Retina (tissue), 1 donor: ENCODE data around the gene DNER.
A peak's percentile ranks its signal among the peaks of the same experiment; 100 is the strongest.
"Not testable (repeated sequence)": the region's sequence is repeated elsewhere in the genome, so short reads cannot be mapped to it uniquely, and the experiment has no call there.

Experiments
- DNase-seq: peaks from one replicate; pipeline ENCODE4 v3.0.0-alpha.2; 2016

Gene DNER

GRCh38 chr2:229715895-229716507 lies 1.6 kb upstream of the DNER start:
- peak; percentile 70 for DNase-seq

- peak; percentile 93 for DNase-seq
These were observed 584 bp upstream of the DNER start for GRCh38 chr2:229714736-229715541.

DNA sequence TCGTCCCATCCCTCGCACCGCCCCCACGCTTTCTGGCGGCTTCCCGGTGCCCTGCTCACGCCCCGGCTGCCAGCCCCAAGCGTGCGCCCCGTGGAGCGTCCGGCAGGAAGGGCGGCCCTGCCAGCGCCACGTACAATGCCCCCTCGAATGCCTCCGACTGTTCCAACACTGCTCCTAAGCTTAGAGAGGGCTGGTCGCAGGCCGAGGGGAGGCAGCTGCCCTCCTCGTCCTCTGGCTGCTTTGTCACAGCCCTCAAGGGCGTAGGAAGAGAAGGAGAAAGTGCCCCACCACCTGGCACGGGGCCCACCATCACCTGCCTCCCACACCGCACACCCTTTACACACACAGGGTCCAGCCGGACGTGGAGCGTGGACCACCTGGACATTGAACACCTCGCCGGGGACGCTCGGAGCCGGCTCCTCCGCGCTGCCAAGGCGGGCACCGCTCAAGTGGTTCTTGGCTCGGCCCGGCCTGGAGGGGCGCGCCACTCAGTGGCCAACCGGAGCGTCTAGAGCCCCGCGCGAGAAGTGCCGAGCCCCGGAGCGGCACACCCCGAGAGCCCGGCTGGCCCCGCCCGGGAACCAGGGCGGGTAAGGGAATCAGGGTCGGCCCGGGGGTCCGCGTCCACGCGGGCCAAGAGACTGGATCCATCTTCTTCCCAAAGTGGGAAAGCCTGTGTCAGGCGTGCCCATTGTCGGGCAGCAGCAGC lies 830 bp downstream of the DNER start:
- peak; percentile 93 for DNase-seq

GRCh38 chr2:229712136-229712535 lies 2.2 kb downstream of the DNER start:
- DNase-seq = no peak

GRCh38 chr2:229708335-229708734 lies 6.0 kb downstream of the DNER start:
- no peak for DNase-seq

DNA sequence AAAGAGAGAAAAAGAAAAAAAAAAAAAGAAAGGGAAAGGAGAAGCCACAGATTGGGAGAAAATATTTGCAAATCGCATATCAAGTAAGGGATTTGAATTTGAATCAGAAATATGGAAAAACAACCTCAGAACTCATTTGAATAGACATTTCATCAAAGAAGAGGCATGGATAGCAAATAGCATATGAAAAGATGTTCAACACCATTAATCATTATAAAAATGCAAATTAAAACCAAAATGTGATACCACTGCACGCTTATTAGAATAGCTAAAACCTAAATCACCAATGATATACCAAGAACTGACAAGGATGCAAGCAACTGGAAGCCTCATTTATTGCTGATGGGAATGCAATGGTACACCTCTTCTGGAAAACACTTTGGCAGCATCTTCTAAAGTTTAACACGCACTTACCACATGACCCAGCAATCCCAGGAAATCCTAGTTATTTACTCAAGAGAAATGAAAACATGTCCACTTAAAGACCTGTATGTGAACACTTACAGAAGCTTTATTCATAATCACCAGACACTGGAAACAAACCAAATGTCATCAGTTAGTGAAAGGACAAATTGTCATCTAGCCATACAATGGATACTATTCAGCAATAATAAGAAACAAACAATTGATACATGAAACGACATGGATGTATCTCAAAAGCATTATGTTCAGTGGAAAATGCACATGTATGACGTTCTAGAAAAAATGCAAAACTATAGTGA lies 10.3 kb downstream of the DNER start:
- DNase-seq = no peak

DNA sequence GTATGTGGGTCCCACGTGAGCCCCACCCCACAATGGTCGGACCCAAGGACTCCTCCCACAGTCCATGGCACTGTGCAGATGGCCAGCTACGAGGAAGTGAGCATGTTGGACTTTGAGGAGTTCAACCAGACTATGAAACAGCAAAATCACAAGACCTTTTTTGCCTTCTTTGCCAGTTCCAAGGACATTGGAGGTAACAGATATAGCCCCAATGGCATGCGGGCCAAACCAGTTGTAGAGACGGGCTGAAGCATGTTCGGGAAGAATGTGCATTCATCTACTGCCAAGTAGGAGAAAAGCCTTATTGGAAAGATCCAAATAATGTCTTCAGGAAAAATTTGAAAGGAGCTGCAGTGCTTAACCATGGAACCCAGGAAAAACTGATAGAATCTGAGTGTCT lies 12.6 kb downstream of the DNER start:
- DNase-seq = no peak

- DNase-seq = no peak
These were observed 13.3 kb downstream of the DNER start for GRCh38 chr2:229701062-229701461.

DNA sequence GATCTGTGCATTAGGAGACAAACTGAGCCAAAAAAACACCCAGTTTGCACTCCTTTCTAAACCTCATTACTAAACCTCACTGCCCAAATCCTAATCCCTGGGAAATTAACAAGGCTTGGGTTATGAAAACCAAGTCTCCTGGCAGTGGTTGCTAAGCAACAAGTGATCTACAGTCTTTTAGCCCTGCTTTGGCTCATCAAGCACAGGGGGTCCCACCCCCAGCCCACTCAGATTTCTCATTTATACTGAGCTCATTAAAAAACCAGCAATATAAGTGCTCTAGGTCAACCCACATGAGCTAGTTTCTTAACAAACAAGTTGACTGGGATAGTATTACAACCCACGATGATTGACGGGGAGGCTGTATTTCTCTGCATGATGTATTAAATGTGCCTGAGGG lies 18.4 kb downstream of the DNER start:
- peak; percentile 38 for DNase-seq

DNA sequence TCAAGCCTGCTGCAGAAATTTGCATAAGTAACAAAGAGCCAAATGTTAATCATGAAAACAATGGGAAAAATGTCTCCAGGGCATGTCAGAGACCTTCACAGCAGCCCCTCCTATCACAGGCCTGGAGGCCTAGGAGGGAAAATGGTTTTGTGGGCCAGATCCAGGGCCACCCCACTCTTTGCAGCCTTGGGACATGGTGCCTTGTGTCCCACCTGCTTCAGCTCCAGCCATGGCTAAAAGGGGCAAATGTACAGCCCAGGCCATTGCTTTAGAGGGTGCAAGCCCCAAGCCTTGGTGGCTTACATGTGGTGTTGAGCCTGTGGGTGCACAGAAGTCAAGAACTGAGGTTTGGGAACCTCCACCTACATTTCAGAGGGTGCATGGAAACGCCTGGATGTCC lies 20.5 kb downstream of the DNER start:
- not testable (repeated sequence) for DNase-seq

DNA sequence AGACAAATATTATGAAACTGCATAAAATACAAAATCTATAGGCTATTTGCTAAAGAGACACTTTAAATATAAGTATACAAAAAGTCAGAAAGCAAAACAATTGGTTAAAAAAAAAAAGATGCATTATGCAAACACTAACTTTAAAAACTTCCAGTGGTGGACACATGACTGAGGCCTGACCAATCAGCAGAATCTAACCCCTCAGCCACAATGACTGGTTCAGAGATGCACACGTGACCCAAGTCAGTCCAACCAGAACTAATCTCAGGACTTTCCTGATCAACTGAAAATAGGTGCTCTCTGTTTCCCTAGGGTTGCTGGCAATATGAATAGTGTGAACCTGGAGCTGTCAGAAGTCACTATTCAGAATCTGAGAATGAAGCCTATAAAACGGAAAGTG lies 22.7 kb downstream of the DNER start:
- DNase-seq = no peak

DNA sequence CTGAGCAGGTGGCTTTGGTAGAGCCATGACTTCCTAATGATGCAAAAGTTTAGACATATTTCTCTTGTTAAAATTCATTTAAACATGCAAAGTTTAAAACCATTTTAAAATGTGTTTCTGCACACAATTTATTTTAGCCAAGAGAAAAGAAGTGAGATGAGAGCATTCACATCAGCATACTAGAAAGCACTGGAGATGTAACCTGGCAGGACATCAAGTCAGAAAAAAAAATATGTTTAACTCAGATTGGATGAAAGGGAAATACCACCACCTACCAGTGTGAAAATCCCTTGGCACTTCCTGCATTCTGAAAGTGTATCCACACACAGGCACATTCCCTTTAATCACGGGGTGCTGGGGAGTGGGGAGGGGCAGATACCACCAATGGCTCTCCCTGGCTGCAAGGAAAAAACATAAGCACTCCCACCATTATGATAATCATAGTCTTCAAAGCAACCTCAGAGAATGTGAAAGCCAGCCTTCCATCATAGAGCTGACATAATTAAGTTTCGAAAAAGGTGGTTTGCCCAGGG lies 25.0 kb downstream of the DNER start:
- no peak for DNase-seq

DNA sequence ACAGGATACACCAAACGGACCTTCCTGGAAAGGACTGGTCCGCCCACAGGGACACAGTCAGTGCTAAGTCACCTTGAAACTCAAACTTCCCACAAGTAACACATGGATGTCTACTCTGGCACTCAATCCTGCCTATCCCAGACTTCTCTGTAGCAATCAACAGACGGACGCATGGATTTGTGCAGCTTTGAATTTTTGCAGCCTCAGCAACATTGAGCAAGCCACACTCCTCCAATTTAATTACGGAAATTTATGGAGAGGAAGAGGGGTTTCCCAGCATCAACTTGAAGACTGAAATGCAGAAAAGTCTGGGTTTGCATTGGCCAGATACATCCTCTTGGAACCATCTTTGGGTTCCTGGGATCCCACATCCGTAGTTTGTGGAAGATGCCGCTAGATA lies 26.2 kb downstream of the DNER start:
- no peak for DNase-seq

DNA sequence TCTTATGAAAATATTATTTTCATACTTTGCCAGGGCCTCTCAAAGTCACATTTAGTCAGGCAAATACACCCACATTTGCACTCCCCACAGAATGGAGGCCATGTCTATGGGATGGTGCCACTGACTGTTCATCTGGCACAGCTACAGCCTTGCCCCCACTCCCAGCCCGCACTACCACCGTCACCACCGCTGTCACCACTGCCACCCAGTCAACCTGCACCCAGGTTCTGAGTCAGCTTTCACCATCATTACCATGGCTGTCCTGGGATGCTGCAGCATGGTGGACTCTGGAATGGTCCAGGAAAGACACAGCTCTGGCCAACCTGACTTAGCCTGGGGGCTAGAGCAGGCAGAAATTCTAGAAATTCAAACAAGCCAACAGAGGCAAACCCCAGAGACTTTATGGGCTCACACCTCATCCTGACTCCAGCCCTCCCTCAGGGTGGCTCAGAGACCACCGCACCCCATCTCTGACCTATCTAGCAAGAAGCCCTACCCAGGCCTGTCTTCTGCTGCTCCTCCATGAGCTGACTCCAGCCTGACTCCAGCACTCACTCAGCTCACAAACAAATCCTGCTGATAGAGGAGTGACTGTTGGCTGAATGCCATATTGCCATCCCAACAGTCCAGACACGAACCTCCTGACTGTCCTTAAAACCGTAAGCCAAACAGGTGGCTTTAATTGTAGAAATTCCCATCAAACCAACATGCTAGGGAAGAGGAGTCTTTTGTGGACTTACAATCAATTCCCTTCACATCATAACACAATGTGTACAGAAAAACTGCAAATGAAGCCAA lies 28.0 kb downstream of the DNER start:
- no peak for DNase-seq

- DNase-seq = no peak
These were observed 29.3 kb downstream of the DNER start for GRCh38 chr2:229684942-229685562.

- no peak for DNase-seq
These were observed 34.8 kb downstream of the DNER start for GRCh38 chr2:229679393-229680125.

DNA sequence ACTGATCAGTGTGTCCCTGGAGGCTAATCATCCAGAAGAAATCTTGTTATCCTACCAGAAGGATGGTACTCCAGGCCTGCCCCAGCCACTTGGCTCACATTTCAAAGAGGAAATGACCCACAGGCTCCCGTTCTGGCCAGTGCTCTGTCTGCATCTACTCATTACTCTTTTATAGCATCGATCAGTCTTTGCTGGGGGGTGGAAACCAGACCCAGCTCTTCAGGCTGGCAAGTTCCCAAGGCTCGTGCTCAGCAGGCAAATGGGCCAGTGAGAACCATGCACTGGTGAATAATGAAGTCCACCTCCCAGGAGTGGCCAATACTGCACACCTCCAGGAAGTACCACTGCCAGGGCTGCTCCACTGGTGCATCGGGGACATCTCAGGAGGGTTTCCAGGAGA lies 38.8 kb downstream of the DNER start:
- DNase-seq = no peak

DNA sequence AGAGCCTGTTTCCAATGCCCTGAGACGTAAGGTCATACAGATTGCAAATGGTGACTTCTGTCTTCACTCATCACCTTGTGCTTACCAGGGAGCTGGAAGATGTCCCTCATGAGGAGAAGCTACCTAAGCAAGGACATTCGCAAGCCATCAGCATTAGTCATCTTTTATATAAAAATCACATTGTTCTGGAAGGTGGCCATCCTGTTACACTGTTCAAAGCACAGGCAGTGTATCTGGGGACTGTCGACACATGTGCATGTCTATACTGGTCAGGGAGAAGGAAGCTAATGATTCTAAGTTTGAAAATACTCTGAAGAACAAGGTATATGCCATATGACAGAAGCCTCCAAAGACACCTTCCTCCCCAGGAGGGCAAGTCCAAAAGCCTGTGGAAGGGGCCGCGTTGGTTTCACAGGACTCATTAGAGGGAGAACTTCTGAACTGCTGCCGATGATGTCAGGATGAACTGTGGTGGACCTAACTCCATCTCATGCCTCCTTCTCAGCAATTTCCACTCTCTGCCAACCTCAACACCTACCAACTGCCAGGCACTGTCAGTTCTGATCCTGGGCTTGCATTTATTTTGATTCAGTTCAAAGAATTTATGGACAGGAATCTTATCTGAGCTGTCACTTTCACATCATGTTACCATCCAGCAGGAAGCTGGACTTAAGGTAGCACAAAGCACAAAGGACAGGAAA lies 39.4 kb downstream of the DNER start:
- no peak for DNase-seq

- DNase-seq = no peak
These were observed 40.7 kb downstream of the DNER start for GRCh38 chr2:229673676-229674075.

- no peak for DNase-seq
These were observed 42.3 kb downstream of the DNER start for GRCh38 chr2:229672021-229672420.
